ENCODE measurements around the gene NXPE3.

Gene NXPE3

DNA sequence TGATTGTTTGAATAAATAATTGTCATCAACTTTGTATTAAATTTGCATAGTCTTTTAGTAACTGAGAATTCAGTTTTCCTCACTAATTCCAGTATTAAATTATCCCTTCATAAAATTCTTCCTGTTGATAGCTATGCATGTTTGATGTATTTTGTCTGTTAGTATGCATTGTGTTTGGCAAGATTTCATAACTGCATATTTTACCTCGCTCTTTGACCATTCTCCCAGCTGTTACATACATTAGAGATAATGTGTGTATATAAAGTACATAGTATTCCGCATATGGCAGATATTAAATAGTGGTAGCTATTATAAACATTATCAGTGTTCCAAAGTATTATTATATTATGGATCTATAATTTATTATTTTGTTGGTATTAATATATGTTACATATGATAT, 59.7 kb downstream of the NXPE3 start:
- Histone ChIP-seq H3K27ac (ENCODE audit: insufficient read depth, low read length, poor library complexity, severe bottlenecking) (no peak overlapping the region), H3K4me1 (ENCODE audit: control insufficient read depth, insufficient read depth, low read length, poor library complexity, severe bottlenecking) (no peaks in the 10 kb centered on the region), H3K9me3 (ENCODE audit: control insufficient read depth, low read length) (no peaks in the 10 kb centered on the region), H3K4me3 (ENCODE audit: insufficient read depth, low read depth, low read length, poor library complexity, severe bottlenecking) (no peak overlapping the region), H3K27me3 (replicated peaks; ENCODE audit: control insufficient read depth, insufficient read depth, low read length, poor library complexity, severe bottlenecking) (no peaks in the 10 kb centered on the region), H3K36me3 (ENCODE audit: control insufficient read depth, insufficient read depth, low read length) (no peaks in the 10 kb centered on the region)
- no peak for DNase-seq

- DNase-seq = no peak
- Histone ChIP-seq H3K27ac (ENCODE audit: insufficient read depth, low read length, poor library complexity, severe bottlenecking) (no peak overlapping the region), H3K9me3 (ENCODE audit: control insufficient read depth, low read length) (no peaks in the 10 kb centered on the region), H3K27me3 (replicated peaks; ENCODE audit: control insufficient read depth, insufficient read depth, low read length, poor library complexity, severe bottlenecking) (no peaks in the 10 kb centered on the region), H3K4me3 (ENCODE audit: insufficient read depth, low read depth, low read length, poor library complexity, severe bottlenecking) (no peak overlapping the region), H3K36me3 (ENCODE audit: control insufficient read depth, insufficient read depth, low read length) (no peaks in the 10 kb centered on the region), H3K4me1 (ENCODE audit: control insufficient read depth, insufficient read depth, low read length, poor library complexity, severe bottlenecking) (no peaks in the 10 kb centered on the region)
Observed at GRCh38 chr3:101840066-101840465, 61.1 kb downstream of the NXPE3 start.

DNA sequence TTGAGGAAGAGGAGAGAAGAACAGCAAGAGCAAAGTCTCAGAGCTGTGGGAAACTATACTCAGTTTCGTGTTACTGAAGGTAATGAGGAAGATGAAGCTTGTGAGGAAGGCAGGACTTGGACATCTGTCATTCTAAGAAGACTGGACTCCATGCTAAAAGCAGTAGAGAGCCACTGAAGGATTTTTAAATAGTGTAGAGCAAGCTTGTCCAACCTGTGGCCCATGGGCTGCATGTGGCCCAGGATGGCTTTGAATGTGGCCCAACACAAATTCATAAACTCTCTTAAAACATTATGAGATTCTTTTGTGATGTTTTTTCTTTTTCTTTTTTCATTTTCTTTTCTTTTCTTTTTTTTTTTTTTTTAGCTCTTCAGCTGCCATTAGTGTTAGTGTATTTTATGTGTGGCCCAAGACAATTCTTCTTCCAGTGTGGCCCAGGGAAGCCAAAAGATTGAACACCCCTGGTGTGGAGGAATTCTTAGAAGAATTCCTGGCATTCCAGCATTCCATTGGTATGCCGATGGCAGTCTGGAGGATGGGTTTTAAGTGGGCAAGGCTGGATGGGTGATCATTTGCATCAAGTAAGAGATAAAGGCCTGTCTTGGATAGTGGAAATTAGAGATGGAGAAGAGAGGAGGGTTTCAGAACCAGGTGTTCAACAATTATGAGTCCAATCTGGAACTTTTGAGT, 63.4 kb downstream of the NXPE3 start:
- Histone ChIP-seq H3K27ac (ENCODE audit: insufficient read depth, low read length, poor library complexity, severe bottlenecking) (no peak overlapping the region), H3K4me1 (ENCODE audit: control insufficient read depth, insufficient read depth, low read length, poor library complexity, severe bottlenecking) (no peaks in the 10 kb centered on the region), H3K36me3 (ENCODE audit: control insufficient read depth, insufficient read depth, low read length) (no peaks in the 10 kb centered on the region), H3K27me3 (replicated peaks; ENCODE audit: control insufficient read depth, insufficient read depth, low read length, poor library complexity, severe bottlenecking) (no peaks in the 10 kb centered on the region), H3K4me3 (ENCODE audit: insufficient read depth, low read depth, low read length, poor library complexity, severe bottlenecking) (no peak overlapping the region), H3K9me3 (ENCODE audit: control insufficient read depth, low read length) (no peaks in the 10 kb centered on the region)
- DNase-seq = no peak

DNA sequence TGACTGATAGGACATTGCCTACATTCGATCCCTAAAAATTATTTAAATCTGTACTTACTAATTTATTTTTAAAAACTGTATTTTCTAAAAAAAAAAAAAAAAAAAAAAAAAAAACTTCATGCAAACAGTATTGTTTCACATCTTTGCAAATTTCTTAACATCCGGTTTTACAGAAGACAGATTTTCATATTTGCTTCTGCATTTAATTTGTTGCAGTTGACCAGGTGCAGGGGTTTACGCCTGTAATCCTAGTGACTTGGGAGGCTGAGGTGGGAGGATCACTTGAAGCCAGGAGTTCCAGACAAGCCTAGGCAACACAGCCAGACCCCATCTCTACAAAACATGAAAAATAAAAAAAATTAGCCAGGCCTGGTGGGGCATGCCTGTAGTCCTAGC, 63.9 kb downstream of the NXPE3 start:
- no peak overlapping the region for H3K27ac ChIP-seq (ENCODE audit: insufficient read depth, low read length, poor library complexity, severe bottlenecking)
- H3K4me1 ChIP-seq (ENCODE audit: control insufficient read depth, insufficient read depth, low read length, poor library complexity, severe bottlenecking) = no peaks in the 10 kb centered on the region
- DNase-seq = no peak
- H3K36me3 ChIP-seq (ENCODE audit: control insufficient read depth, insufficient read depth, low read length) = no peaks in the 10 kb centered on the region
- H3K27me3 ChIP-seq (replicated peaks; ENCODE audit: control insufficient read depth, insufficient read depth, low read length, poor library complexity, severe bottlenecking) = no peaks in the 10 kb centered on the region
- no peak overlapping the region for H3K4me3 ChIP-seq (ENCODE audit: insufficient read depth, low read depth, low read length, poor library complexity, severe bottlenecking)
- H3K9me3 ChIP-seq (ENCODE audit: control insufficient read depth, low read length) = no peaks in the 10 kb centered on the region

GRCh38 chr3:101845425-101845824, 66.4 kb downstream of the NXPE3 start:
- H3K27ac ChIP-seq (ENCODE audit: insufficient read depth, low read length, poor library complexity, severe bottlenecking) = no peak overlapping the region

GRCh38 chr3:101846709-101847108, 67.7 kb downstream of the NXPE3 start:
- no peak for DNase-seq
- peaks cover 1% of the 10 kb centered on the region for H3K36me3 ChIP-seq (ENCODE audit: control insufficient read depth, insufficient read depth, low read length)
- peaks cover 4% of the 10 kb centered on the region for H3K4me1 ChIP-seq (ENCODE audit: control insufficient read depth, insufficient read depth, low read length, poor library complexity, severe bottlenecking)
- H3K4me3 ChIP-seq (ENCODE audit: insufficient read depth, low read depth, low read length, poor library complexity, severe bottlenecking) = no peak overlapping the region
- no peaks in the 10 kb centered on the region for H3K9me3 ChIP-seq (ENCODE audit: control insufficient read depth, low read length)
- H3K27ac ChIP-seq (ENCODE audit: insufficient read depth, low read length, poor library complexity, severe bottlenecking) = no peak overlapping the region
- no peaks in the 10 kb centered on the region for H3K27me3 ChIP-seq (replicated peaks; ENCODE audit: control insufficient read depth, insufficient read depth, low read length, poor library complexity, severe bottlenecking)

More at GRCh38 chr3:101845425-101845824, 66.4 kb downstream of the NXPE3 start:
- no peaks in the 10 kb centered on the region for H3K4me1 ChIP-seq (ENCODE audit: control insufficient read depth, insufficient read depth, low read length, poor library complexity, severe bottlenecking)
- no peak overlapping the region for H3K4me3 ChIP-seq (ENCODE audit: insufficient read depth, low read depth, low read length, poor library complexity, severe bottlenecking)
- no peak for DNase-seq
- H3K9me3 ChIP-seq (ENCODE audit: control insufficient read depth, low read length) = no peaks in the 10 kb centered on the region
- H3K27me3 ChIP-seq (replicated peaks; ENCODE audit: control insufficient read depth, insufficient read depth, low read length, poor library complexity, severe bottlenecking) = no peaks in the 10 kb centered on the region
- H3K36me3 ChIP-seq (ENCODE audit: control insufficient read depth, insufficient read depth, low read length) = no peaks in the 10 kb centered on the region

GRCh38 chr3:101847328-101847727, 68.3 kb downstream of the NXPE3 start:
- H3K4me1 ChIP-seq (ENCODE audit: control insufficient read depth, insufficient read depth, low read length, poor library complexity, severe bottlenecking) = peaks cover 9% of the 10 kb centered on the region
- DNase-seq = no peak
- no peaks in the 10 kb centered on the region for H3K9me3 ChIP-seq (ENCODE audit: control insufficient read depth, low read length)
- H3K27ac ChIP-seq (ENCODE audit: insufficient read depth, low read length, poor library complexity, severe bottlenecking) = no peak overlapping the region
- H3K4me3 ChIP-seq (ENCODE audit: insufficient read depth, low read depth, low read length, poor library complexity, severe bottlenecking) = no peak overlapping the region
- peaks cover 7% of the 10 kb centered on the region for H3K36me3 ChIP-seq (ENCODE audit: control insufficient read depth, insufficient read depth, low read length)
- no peaks in the 10 kb centered on the region for H3K27me3 ChIP-seq (replicated peaks; ENCODE audit: control insufficient read depth, insufficient read depth, low read length, poor library complexity, severe bottlenecking)

DNA sequence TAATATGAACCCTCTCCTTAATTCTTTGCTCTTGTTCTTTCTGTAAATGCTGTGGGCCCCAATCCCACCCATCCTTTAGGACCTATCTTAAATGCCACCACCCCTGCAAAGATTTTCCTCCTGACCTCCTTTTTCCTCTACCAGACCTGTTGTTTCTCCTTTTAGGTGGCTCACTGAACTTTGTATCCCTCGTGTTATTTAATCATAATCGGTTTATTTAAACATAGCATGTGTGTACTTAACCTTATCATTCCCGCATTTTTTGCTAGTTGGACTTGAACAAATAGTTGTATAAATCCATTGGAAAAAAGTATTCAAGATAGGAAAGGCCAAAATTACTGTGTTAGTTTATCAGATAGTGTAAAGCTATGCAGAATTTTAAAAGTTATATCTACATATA, 69.3 kb downstream of the NXPE3 start:
- Histone ChIP-seq H3K27ac (ENCODE audit: insufficient read depth, low read length, poor library complexity, severe bottlenecking) (peak overlapping the region; percentile 99), H3K4me1 (ENCODE audit: control insufficient read depth, insufficient read depth, low read length, poor library complexity, severe bottlenecking) (peaks cover 9% of the 10 kb centered on the region), H3K4me3 (ENCODE audit: insufficient read depth, low read depth, low read length, poor library complexity, severe bottlenecking) (no peak overlapping the region), H3K36me3 (ENCODE audit: control insufficient read depth, insufficient read depth, low read length) (peaks cover 17% of the 10 kb centered on the region), H3K9me3 (ENCODE audit: control insufficient read depth, low read length) (no peaks in the 10 kb centered on the region), H3K27me3 (replicated peaks; ENCODE audit: control insufficient read depth, insufficient read depth, low read length, poor library complexity, severe bottlenecking) (no peaks in the 10 kb centered on the region)
- DNase-seq = no peak

DNA sequence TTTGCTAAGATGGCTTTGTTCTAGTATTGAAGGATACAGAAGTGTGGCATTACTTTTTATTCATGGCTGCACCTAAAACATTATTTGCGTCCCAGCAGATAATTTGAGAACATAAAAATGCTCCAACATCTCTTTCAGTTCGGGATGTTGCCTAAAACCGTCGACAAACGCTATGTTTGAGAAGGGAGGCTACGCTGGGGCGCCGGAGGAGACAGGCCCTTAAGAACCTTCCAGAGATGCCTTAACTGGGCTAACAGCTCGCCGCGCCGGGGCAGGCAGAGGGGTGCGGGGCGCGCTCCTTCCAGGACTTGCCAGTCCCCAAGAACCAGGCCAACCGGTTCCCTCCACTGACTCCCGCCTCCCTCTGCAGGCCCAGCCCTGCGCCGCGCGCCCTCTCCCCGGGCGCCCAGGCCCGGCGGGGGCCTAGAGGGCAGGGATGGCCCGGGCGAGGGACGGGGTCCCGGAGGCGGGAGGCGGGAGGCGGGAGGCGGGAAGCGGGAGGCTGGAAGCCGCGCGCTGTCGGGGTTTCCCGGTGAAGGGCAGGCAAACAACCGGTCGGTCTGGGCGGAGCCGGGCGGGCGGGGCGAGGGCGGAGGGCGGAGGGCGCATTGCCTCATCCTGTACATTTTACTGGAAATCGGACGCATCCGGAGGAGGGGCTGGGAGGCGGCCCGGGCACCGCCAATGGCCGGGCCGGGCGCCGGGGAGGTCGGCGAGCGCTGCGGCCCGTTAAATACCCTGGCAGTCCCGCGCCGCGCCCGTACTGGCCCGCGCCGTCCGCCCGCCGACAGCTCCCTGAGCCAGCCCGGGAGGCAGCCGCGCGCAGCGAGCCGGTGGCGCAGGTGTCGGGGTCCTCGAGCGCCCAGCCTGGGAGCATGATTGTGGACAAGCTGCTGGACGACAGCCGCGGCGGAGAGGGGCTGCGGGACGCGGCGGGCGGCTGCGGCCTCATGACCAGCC, 70.0 kb downstream of the NXPE3 start, which contains the start of gene NFKBIZ:
Gene NFKBIZ (plus strand): TSS at position 761 of the 960 bp plus-strand sequence. CDS start 115 bp downstream, at position 876.
- peaks cover 9% of the 10 kb centered on the region for H3K4me1 ChIP-seq (ENCODE audit: control insufficient read depth, insufficient read depth, low read length, poor library complexity, severe bottlenecking)
- peak within 1 kb of the TSS; percentile 95 for H3K4me3 ChIP-seq (ENCODE audit: insufficient read depth, low read depth, low read length, poor library complexity, severe bottlenecking)
- H3K36me3 ChIP-seq (ENCODE audit: control insufficient read depth, insufficient read depth, low read length) = peaks cover 24% of the 10 kb centered on the region

More for the DNA sequence above, 70.0 kb downstream of the NXPE3 start, which contains the start of gene NFKBIZ:
- peak within 1 kb of the TSS; percentile 99 for H3K27ac ChIP-seq (ENCODE audit: insufficient read depth, low read length, poor library complexity, severe bottlenecking)
- no peaks in the 10 kb centered on the region for H3K27me3 ChIP-seq (replicated peaks; ENCODE audit: control insufficient read depth, insufficient read depth, low read length, poor library complexity, severe bottlenecking)
- peak; percentile 90 to 93 (median 92) for DNase-seq
- no peaks in the 10 kb centered on the region for H3K9me3 ChIP-seq (ENCODE audit: control insufficient read depth, low read length)

Data from effector memory CD4-positive, alpha-beta T cell (primary cell).